GM12875 (cell line): ENCODE measurements around the gene SMIM15.

Experiments
- H3K4me3 ChIP-seq: one replicate; pipeline ENCODE4 v1.5.1; 2011; ENCODE audit warnings: low read depth, low read length, control low read depth
- CTCF ChIP-seq: IDR thresholded peaks from 2 replicates; pipeline ENCODE4 v1.5.1; 2011; ENCODE audit warnings: low read depth, mild to moderate bottlenecking, control low read depth, inconsistent platforms, low read length, moderate library complexity, borderline replicate concordance; ENCODE audit not compliant: insufficient read depth

Gene SMIM15

GRCh38 chr5:61186634-61187033, 24.4 kb upstream of the SMIM15 start:
- H3K4me3 ChIP-seq: no peak overlapping the region
- no peak for TF ChIP-seq CTCF

- no peak for TF ChIP-seq CTCF
- no peak overlapping the region for H3K4me3 ChIP-seq
Observed at GRCh38 chr5:61184708-61185107, 22.4 kb upstream of the SMIM15 start.

DNA sequence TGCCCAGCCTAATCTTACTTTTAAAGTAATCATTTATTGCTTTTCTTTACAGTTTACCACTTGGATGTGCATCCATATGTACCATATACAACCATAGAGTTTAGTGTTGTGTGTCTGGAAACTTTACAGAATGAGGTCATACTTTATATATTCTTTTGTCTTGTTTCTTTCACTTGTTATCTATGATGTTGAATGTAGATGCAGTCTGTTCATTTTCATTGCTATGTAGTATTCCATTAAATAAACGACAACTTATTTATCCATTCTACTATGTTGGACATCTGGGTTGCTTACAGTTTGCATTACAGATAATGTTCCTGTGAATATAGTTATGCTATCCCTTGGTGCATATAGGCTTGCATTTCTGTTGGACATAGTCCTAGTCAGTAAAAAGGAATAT, 21.3 kb upstream of the SMIM15 start:
- TF ChIP-seq CTCF: no peak

GRCh38 chr5:61182449-61182848, 20.2 kb upstream of the SMIM15 start:
- no peak for TF ChIP-seq CTCF

More for the DNA sequence above, 21.3 kb upstream of the SMIM15 start:
- no peak overlapping the region for H3K4me3 ChIP-seq

GRCh38 chr5:61180886-61181285, 18.6 kb upstream of the SMIM15 start:
- no peak overlapping the region for H3K4me3 ChIP-seq
- no peak for TF ChIP-seq CTCF

More at GRCh38 chr5:61182449-61182848, 20.2 kb upstream of the SMIM15 start:
- H3K4me3 ChIP-seq: no peak overlapping the region

GRCh38 chr5:61178702-61179101, 16.4 kb upstream of the SMIM15 start:
- H3K4me3 ChIP-seq: no peak overlapping the region
- no peak for TF ChIP-seq CTCF

DNA sequence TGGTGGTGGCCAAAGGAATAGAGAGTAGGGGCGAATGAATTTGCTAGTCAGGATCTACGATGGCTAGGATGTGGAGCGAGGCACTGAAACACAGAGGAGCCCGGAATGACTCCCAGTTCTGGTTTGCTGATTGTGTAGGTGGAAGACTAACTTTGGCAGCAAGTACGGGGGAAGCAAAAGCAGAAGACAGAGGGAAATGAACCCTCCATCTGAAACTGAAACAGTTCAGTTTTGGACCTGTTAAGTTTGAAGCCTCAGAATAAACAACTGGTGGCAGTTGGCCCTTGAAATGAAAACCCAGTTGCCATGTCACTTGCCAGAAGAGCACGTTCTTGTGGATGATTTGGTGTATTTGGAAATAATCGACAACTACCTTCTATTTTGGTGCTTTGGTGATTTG, 15.4 kb upstream of the SMIM15 start:
- TF ChIP-seq CTCF: no peak

More for the DNA sequence above, 15.4 kb upstream of the SMIM15 start:
- no peak overlapping the region for H3K4me3 ChIP-seq
